ENCODE data around the gene PACRG.

Gene PACRG

DNA sequence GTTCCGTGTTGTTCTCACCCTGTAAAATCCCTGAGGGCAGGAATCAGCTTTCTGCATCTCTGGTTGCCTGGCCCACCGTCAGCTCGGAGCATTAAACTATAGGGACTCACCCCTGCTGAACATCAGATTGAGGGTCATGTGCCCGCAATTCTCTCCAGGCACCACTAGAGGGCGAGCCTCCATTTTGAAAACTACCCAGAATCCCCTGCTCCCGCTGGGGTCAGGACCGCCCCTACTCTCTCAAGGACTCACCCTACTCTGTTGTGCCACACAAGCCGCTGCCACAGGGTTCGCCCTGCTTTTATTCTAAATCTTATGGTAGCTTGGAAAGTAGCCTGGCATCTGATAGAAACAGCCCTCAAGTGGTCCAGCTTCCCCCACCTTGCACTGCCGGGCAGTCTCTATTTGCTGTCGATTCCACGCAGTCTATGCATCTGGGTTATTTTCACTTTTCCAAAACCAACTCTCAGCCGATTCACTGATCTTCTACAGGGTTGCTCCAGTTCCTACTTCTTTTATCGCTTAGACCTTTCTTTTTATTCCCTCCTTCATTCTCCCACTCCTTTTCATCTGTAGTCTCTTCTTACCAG is 442.6 kb downstream of the PACRG start:
- TF ChIP-seq ESRRG (CRISPR knock-in tag; IDR thresholded peaks at IDR 0.05) (no peak), TCF4 (CRISPR knock-in tag; IDR thresholded peaks at IDR 0.05; ENCODE audit: borderline replicate concordance) (no peak), ZFP30 (CRISPR knock-in tag; IDR thresholded peaks at IDR 0.05) (no peak), PPARA (CRISPR knock-in tag; IDR thresholded peaks at IDR 0.05; ENCODE audit: borderline replicate concordance) (no peak), RARB (CRISPR knock-in tag; IDR thresholded peaks at IDR 0.05) (no peak)
- ATAC-seq: no peak

DNA sequence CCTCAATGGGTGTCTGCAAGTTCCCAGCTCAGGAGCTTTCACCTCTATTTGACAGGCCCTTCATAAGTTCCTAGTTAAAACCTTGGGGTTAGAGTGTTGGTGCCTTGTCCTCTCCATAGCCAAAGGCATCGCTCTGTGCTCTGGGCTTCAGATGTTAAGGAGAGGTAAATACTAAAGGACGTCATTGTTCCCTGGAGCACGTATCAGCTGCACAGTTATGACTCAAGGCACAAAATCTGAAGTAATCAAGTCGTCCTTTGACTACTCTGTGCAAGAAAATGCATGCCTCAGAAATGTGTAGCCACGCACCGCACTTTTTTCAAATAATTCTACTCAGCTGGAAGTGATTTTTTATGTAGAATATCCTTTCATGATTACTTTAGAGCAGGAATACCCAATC is 446.0 kb downstream of the PACRG start:
- no peak for ATAC-seq
- TF ChIP-seq ZNF565 (CRISPR knock-in tag; conservative IDR thresholded peaks at IDR 0.05; ENCODE audit: low read depth) (no peak), TOX (CRISPR knock-in tag; IDR thresholded peaks at IDR 0.05; ENCODE audit: borderline replicate concordance) (no peak), TCF4 (CRISPR knock-in tag; IDR thresholded peaks at IDR 0.05; ENCODE audit: borderline replicate concordance) (no peak), ZC3H10 (CRISPR knock-in tag; IDR thresholded peaks at IDR 0.05) (no peak), ESRRG (CRISPR knock-in tag; IDR thresholded peaks at IDR 0.05) (no peak), ZNF8 (CRISPR knock-in tag; IDR thresholded peaks at IDR 0.05) (no peak)
- TF ChIP-seq, protein P1, sequence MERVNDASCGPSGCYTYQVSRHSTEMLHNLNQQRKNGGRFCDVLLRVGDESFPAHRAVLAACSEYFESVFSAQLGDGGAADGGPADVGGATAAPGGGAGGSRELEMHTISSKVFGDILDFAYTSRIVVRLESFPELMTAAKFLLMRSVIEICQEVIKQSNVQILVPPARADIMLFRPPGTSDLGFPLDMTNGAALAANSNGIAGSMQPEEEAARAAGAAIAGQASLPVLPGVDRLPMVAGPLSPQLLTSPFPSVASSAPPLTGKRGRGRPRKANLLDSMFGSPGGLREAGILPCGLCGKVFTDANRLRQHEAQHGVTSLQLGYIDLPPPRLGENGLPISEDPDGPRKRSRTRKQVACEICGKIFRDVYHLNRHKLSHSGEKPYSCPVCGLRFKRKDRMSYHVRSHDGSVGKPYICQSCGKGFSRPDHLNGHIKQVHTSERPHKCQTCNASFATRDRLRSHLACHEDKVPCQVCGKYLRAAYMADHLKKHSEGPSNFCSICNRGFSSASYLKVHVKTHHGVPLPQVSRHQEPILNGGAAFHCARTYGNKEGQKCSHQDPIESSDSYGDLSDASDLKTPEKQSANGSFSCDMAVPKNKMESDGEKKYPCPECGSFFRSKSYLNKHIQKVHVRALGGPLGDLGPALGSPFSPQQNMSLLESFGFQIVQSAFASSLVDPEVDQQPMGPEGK (CRISPR knock-in tag; IDR thresholded peaks at IDR 0.05; ENCODE audit: borderline replicate concordance): no peak

DNA sequence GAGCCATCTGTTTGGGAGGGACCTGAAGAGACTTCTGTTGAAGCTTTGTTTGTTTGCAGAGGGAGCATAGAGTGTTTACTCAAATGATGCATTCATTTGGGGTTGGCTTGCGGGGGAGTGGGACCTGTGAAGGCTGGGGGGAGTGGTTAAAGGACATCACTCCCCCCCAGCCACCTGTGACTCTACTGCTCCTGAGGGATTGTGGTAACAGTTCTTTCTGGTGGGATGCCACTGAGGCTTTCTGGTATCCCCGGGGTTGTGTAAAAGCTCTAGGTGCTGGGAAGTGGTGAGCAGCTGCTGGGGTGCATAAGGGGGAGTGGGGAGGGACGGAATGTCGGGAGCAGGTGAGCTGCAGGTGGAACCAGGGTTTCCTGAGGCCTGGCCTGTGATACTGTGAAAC is 447.5 kb downstream of the PACRG start:
- ATAC-seq: no peak
- TF ChIP-seq ISL1 (CRISPR knock-in tag; IDR thresholded peaks at IDR 0.05) (no peak), OSR1 (CRISPR knock-in tag; IDR thresholded peaks at IDR 0.05) (no peak), BACH2 (CRISPR knock-in tag; IDR thresholded peaks at IDR 0.05; ENCODE audit: borderline replicate concordance) (no peak), ZNF70 (CRISPR knock-in tag; IDR thresholded peaks at IDR 0.05) (no peak)
- TF ChIP-seq, protein P2, sequence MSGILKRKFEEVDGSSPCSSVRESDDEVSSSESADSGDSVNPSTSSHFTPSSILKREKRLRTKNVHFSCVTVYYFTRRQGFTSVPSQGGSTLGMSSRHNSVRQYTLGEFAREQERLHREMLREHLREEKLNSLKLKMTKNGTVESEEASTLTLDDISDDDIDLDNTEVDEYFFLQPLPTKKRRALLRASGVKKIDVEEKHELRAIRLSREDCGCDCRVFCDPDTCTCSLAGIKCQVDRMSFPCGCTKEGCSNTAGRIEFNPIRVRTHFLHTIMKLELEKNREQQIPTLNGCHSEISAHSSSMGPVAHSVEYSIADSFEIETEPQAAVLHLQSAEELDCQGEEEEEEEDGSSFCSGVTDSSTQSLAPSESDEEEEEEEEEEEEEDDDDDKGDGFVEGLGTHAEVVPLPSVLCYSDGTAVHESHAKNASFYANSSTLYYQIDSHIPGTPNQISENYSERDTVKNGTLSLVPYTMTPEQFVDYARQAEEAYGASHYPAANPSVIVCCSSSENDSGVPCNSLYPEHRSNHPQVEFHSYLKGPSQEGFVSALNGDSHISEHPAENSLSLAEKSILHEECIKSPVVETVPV (CRISPR knock-in tag; IDR thresholded peaks at IDR 0.05): no peak

DNA sequence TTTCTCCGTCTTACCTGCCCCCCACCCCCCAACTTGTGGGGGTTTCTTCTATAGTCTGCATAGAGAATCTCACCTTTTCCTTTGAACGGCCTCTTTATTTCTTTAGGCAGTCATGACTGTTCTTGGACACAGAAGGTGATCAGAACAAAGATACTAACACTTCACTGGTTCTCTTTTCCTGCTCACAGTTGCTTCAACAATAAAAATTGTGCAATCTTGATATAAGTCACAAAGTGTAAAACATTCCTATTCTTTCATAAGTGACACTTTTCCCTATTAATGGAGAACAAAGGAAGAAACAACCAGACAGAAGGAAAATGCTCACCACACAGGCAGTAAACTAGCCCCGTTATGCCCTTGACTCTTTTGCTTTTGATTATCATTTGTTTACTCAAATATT is 448.3 kb downstream of the PACRG start:
- ATAC-seq: no peak
- TF ChIP-seq ZFP30 (CRISPR knock-in tag; IDR thresholded peaks at IDR 0.05) (no peak), TOX (CRISPR knock-in tag; IDR thresholded peaks at IDR 0.05; ENCODE audit: borderline replicate concordance) (no peak), ZFP3 (CRISPR knock-in tag; IDR thresholded peaks at IDR 0.05) (no peak), ZNF70 (CRISPR knock-in tag; IDR thresholded peaks at IDR 0.05) (no peak), TCF4 (CRISPR knock-in tag; IDR thresholded peaks at IDR 0.05; ENCODE audit: borderline replicate concordance) (no peak), ZNF8 (CRISPR knock-in tag; IDR thresholded peaks at IDR 0.05) (no peak), SNAI2 (CRISPR knock-in tag; IDR thresholded peaks at IDR 0.05) (no peak), ZNF565 (CRISPR knock-in tag; conservative IDR thresholded peaks at IDR 0.05; ENCODE audit: low read depth) (no peak), BACH2 (CRISPR knock-in tag; IDR thresholded peaks at IDR 0.05; ENCODE audit: borderline replicate concordance) (no peak), ZC3H10 (CRISPR knock-in tag; IDR thresholded peaks at IDR 0.05) (no peak), ESRRG (CRISPR knock-in tag; IDR thresholded peaks at IDR 0.05) (no peak)
- TF ChIP-seq, protein P3, sequence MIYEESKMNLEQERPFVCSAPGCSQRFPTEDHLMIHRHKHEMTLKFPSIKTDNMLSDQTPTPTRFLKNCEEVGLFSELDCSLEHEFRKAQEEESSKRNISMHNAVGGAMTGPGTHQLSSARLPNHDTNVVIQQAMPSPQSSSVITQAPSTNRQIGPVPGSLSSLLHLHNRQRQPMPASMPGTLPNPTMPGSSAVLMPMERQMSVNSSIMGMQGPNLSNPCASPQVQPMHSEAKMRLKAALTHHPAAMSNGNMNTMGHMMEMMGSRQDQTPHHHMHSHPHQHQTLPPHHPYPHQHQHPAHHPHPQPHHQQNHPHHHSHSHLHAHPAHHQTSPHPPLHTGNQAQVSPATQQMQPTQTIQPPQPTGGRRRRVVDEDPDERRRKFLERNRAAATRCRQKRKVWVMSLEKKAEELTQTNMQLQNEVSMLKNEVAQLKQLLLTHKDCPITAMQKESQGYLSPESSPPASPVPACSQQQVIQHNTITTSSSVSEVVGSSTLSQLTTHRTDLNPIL (CRISPR knock-in tag; IDR thresholded peaks at IDR 0.05; ENCODE audit: low read depth): no peak
- TF ChIP-seq, protein P2 (CRISPR knock-in tag; IDR thresholded peaks at IDR 0.05): no peak
- TF ChIP-seq, protein P4, sequence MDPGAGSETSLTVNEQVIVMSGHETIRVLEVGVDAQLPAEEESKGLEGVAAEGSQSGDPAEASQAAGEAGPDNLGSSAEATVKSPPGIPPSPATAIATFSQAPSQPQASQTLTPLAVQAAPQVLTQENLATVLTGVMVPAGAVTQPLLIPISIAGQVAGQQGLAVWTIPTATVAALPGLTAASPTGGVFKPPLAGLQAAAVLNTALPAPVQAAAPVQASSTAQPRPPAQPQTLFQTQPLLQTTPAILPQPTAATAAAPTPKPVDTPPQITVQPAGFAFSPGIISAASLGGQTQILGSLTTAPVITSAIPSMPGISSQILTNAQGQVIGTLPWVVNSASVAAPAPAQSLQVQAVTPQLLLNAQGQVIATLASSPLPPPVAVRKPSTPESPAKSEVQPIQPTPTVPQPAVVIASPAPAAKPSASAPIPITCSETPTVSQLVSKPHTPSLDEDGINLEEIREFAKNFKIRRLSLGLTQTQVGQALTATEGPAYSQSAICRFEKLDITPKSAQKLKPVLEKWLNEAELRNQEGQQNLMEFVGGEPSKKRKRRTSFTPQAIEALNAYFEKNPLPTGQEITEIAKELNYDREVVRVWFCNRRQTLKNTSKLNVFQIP (CRISPR knock-in tag; IDR thresholded peaks at IDR 0.05; ENCODE audit: borderline replicate concordance, low read depth): no peak
